ENCODE data around the gene PPT1.

DNA sequence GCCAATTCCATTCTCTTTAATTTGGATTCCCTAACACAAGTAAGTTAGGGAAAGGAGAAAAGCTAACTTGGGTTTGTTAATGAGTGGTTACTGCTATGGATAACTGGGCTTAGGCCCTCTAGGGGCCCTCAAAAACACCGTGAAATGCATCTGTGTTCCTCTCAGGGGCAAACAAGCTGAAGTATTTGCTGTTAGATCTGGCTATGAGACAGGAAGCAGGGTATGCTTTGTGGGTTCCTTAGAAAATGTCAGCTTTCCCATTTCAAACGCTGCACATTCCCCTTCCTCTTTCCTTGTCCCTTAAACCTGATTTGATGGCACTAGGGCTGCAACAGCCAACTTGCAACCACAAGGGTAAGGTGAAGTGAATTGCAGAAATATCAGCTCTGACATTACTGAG is 62.2 kb downstream of the PPT1 start:
- TF ChIP-seq, protein P1, sequence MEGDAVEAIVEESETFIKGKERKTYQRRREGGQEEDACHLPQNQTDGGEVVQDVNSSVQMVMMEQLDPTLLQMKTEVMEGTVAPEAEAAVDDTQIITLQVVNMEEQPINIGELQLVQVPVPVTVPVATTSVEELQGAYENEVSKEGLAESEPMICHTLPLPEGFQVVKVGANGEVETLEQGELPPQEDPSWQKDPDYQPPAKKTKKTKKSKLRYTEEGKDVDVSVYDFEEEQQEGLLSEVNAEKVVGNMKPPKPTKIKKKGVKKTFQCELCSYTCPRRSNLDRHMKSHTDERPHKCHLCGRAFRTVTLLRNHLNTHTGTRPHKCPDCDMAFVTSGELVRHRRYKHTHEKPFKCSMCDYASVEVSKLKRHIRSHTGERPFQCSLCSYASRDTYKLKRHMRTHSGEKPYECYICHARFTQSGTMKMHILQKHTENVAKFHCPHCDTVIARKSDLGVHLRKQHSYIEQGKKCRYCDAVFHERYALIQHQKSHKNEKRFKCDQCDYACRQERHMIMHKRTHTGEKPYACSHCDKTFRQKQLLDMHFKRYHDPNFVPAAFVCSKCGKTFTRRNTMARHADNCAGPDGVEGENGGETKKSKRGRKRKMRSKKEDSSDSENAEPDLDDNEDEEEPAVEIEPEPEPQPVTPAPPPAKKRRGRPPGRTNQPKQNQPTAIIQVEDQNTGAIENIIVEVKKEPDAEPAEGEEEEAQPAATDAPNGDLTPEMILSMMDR (IDR thresholded peaks at IDR 0.05) = no peak
- TF ChIP-seq ZFX (IDR thresholded peaks at IDR 0.05; ENCODE audit: borderline replicate concordance) = no peak

All from 22Rv1 (cell line).